HepG2 (cell line): ENCODE data around the gene DTD2. TPM values are rescaled to one million over a fixed set of nuclear protein-coding genes. Genes with fewer than 3 reads are reported as not detected.

Experiments
- ARID5B ChIP-seq: IDR thresholded peaks from 2 replicates; pipeline ENCODE4 v1.4.0; 2020; ENCODE audit warnings: mild to moderate bottlenecking, missing genetic modification reagents
- CCAR2 ChIP-seq: fragments of 200-400 bp; formaldehyde crosslinking; optimal IDR thresholded peaks from 2 replicates; pipeline ENCODE3; 2018; ENCODE audit warnings: low read depth, mild to moderate bottlenecking, low read length, moderate library complexity
- EHMT2 ChIP-seq: fragments of 200-600 bp; sonication (generic); IDR thresholded peaks from 2 replicates; pipeline ENCODE4 v1.7.0; 2017; ENCODE audit warnings: antibody characterized with exemption, low read depth, low read length, borderline replicate concordance
- KIAA2018 ChIP-seq: sonication (generic); formaldehyde crosslinking; IDR thresholded peaks from 2 replicates; pipeline ENCODE4 v1.5.0; 2020; ENCODE audit warnings: mild to moderate bottlenecking, missing genetic modification reagents, borderline replicate concordance
- SNAPC4 ChIP-seq: sonication (generic); formaldehyde crosslinking; IDR thresholded peaks from 2 replicates; pipeline ENCODE4 v1.4.0; 2020; ENCODE audit warnings: mild to moderate bottlenecking, missing genetic modification reagents
- ZNF256 ChIP-seq: sonication (generic); formaldehyde crosslinking; conservative IDR thresholded peaks from 2 replicates; pipeline ENCODE4 v1.4.0; 2020; ENCODE audit warnings: missing genetic modification reagents
- ZNF354B ChIP-seq: sonication (generic); formaldehyde crosslinking; IDR thresholded peaks from 2 replicates; pipeline ENCODE4 v1.8.0; 2022; ENCODE audit warnings: mild to moderate bottlenecking, missing genetic modification reagents
- ZNF460 ChIP-seq: sonication (generic); formaldehyde crosslinking; IDR thresholded peaks from 2 replicates; pipeline ENCODE4 v1.5.1; 2020; ENCODE audit warnings: missing genetic modification reagents, mild to moderate bottlenecking, borderline replicate concordance
- ZNF720 ChIP-seq: sonication (generic); formaldehyde crosslinking; IDR thresholded peaks from 2 replicates; pipeline ENCODE4 v1.4.0; 2020; ENCODE audit warnings: missing genetic modification reagents
- ZNF773 ChIP-seq: sonication (generic); formaldehyde crosslinking; IDR thresholded peaks from 2 replicates; pipeline ENCODE4 v1.4.0; 2020; ENCODE audit warnings: missing genetic modification reagents, borderline replicate concordance
- polyA plus RNA-seq, 8 experiments: library from polyadenylated mRNA; depleted of rRNA in 3 of 8; stranded (reverse) in 7 of 8; unstranded in 1 of 8; fragments of >200 nt; fragmentation: Illumina TruSeq in 4 of 8; extraction: Trizol in 4 of 8; gene quantifications; 2 replicates each; pipeline versions ENCODE4 v1.2.1 to v1.2.3, GENCODE V29; 2011 to 2016; ENCODE audit warnings: low read depth in 4 of 8, missing spikeins in 1 of 8, mixed read lengths in 1 of 8; ENCODE audit not compliant: insufficient read depth in 1 of 8
- total RNA-seq, 5 experiments: library from RNA; depleted of rRNA; stranded (reverse); fragments of >200 nt; fragmentation: Illumina TruSeq; extraction: Trizol; gene quantifications; 2 replicates each; pipeline ENCODE4 v1.2.3, GENCODE V29; 2016; ENCODE audit warnings: low read depth in 1 of 5

The DTD2 gene
- total and polyA plus RNA-seq, 2 of the 13 experiments (the other 11 are each of a cell fraction or from before 2014, with no cell fraction given), result 22.3 to 49.8 TPM

- TF ChIP-seq ARID5B (CRISPR knock-in tag), result peak; percentile 91
- TF ChIP-seq KIAA2018 (CRISPR knock-in tag), result no peak
- no peak for TF ChIP-seq ZNF773 (CRISPR knock-in tag)
- TF ChIP-seq ZNF256 (CRISPR knock-in tag), result no peak
- TF ChIP-seq ZNF354B (CRISPR knock-in tag), result peak; percentile 89; the same call in 1 of the 2 replicates
- no peak for TF ChIP-seq ZNF720
- no peak for TF ChIP-seq CCAR2
- no peak; the same call in 1 of the 2 replicates for TF ChIP-seq EHMT2
- no peak for TF ChIP-seq SNAPC4 (CRISPR knock-in tag)
- no peak for TF ChIP-seq ZNF460
Measured at GRCh38 chr14:31457665-31458659, 656 bp upstream of the DTD2 start (continued).
